Activated T-cell treated with anti-CD3 and anti-CD28 coated beads, Interleukin-2, amount 50 U/mL, for 4 hours (primary cell): ENCODE measurements around the gene SBNO2. TPM values are rescaled to one million over a fixed set of nuclear protein-coding genes. Genes with fewer than 3 reads are reported as not detected.
A peak's percentile ranks its signal among the peaks of the same experiment; 100 is the strongest.

Experiments used
- ATAC-seq, 2 donors: fragments of 200-7000 bp; cut with Tn5 transposase; one replicate each; pipeline ENCODE4 v1.10.0; 2021
- DNase-seq: peaks from one replicate; pipeline ENCODE4 v3.0.0-alpha.2; 2020
- H3K27me3 Mint-ChIP-seq: one replicate; pipeline ENCODE4 v1.8.0; 2021; ENCODE audit warnings: low read depth, mixed read lengths
- H3K36me3 Mint-ChIP-seq: one replicate; pipeline ENCODE4 v1.8.0; 2022; ENCODE audit warnings: mixed read lengths; ENCODE audit not compliant: insufficient read depth
- H3K4me1 Mint-ChIP-seq: one replicate; pipeline ENCODE4 v1.8.0; 2021; ENCODE audit warnings: low read depth, mixed read lengths
- H3K4me3 Mint-ChIP-seq: one replicate; pipeline ENCODE4 v1.8.0; 2021; ENCODE audit warnings: mild to moderate bottlenecking, moderate library complexity, mixed read lengths
- H3K9me3 Mint-ChIP-seq: one replicate; pipeline ENCODE4 v1.8.0; 2021; ENCODE audit warnings: mixed read lengths
- total RNA-seq, 3 donors: library from RNA; stranded (reverse); gene quantifications; one replicate each; pipeline ENCODE4 v1.2.1, GENCODE V29; 2021

Gene SBNO2
- total RNA-seq, 3 donors from 2014 or later = 134 to 140 (median 139) TPM

DNA sequence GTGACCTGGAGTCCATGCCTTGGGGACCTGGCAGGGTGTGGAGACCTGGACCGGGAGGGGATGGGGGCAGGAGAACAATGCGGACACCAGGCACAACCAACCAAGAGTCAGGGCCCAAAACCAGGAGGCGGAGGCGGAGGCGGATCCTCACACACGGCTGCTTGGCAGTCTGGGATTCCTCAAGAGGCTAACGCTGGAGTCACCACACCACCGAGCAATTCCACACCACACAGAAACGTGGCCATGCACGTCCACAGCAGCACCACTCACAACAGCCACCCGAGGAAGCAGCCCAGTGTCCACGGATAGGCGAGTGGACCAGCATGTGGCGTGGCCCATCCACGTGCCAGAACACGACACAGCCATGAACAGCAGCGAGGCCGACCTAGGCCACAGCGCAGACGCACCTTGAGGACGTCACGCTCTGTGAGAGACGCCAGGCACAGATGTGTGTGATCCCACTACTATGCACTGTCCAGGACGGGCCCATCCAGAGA, 17.7 kb downstream of the SBNO2 start:
- H3K4me3 Mint-ChIP-seq = no peak overlapping the region
- no peaks in the 10 kb centered on the region for H3K9me3 Mint-ChIP-seq
- no peaks in the 10 kb centered on the region for H3K4me1 Mint-ChIP-seq
- no peaks in the 10 kb centered on the region for H3K27me3 Mint-ChIP-seq
- DNase-seq = no peak
- ATAC-seq = no peak
- peaks cover 3% of the 10 kb centered on the region for H3K36me3 Mint-ChIP-seq

DNA sequence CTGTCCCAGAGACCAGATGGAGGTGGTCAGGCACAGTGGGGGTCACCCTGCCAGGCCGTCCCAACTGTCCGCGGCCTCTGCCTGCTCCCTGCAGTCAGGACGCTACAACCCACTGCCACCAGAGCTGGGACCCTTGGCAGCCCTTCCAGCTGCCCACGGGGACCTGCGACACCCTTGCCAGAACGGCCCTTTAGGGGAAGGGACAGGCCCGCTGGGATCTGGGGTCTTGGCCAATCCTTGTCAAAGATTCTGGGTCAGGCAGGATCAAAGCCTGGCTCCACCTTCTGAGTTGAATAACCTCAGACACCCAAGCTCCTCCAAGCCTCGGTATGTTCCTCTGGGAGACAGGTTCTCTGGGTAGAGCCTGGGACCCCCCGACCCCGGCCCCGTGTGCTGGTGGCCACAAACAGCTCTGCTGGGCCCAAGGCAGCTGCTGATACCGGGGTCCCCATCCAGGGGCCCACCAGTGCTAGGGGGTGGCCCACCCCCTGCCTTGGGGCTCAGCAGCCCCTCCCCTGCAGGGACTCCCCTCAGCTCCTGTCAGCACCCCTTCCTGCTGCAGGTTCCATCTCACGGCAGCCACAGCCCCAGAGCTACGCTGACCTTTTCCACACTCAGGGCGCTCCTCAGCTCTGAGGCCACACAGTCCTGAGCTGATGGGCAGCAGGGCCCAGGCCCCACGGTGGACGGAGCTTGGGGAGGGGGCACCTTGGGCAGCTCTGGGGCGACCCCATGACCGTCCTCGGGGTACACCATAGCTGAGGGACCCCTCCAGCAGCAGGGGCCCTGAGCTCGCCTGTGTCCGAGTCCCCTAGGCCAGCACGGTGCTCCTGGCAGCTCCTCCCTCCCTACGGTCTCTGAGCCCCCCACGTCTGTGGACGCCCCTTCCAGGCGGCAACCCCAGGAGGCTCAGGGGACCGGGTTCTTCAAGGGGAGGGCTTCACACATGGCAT, 18.4 kb downstream of the SBNO2 start:
- peaks cover 3% of the 10 kb centered on the region for H3K36me3 Mint-ChIP-seq
- no peak for ATAC-seq
- H3K9me3 Mint-ChIP-seq = no peaks in the 10 kb centered on the region
- no peak for DNase-seq
- no peaks in the 10 kb centered on the region for H3K27me3 Mint-ChIP-seq
- no peak overlapping the region for H3K4me3 Mint-ChIP-seq
- no peaks in the 10 kb centered on the region for H3K4me1 Mint-ChIP-seq

DNA sequence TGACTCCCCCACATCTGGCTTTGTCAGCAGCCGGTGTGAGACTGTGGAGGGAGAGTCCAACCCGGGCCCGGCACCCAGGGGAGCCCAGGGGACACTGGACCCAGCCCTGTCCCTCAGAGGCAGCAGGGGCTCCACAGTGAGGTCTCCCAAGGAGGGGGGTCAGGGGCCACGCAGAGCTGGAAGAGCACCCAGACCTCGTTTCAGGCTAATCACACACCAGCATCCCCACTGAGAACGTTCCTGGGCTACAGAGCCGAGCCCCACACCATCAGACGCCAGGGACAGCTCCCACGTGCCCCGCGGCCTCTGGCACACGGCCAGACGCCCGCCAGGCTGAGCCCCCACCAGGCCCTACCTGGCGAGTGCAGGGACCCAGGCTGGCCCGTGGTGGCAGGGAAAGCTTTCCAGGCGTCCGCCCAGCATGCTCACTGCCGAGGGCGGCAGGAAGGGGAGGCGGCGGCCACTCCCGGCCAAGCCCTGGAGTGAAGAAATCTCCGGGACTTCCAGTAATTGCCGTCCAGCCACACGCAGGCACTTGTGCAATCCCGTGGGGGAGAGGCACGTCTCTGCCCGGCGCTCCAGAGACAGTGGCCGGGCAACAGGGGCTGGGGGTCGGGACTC, 19.2 kb downstream of the SBNO2 start:
- no peak for DNase-seq
- peaks cover 3% of the 10 kb centered on the region for H3K36me3 Mint-ChIP-seq
- H3K4me3 Mint-ChIP-seq = no peak overlapping the region
- ATAC-seq = peak in 1 of 2 donors; percentile 25
- H3K4me1 Mint-ChIP-seq = no peaks in the 10 kb centered on the region
- H3K9me3 Mint-ChIP-seq = no peaks in the 10 kb centered on the region
- H3K27me3 Mint-ChIP-seq = no peaks in the 10 kb centered on the region

DNA sequence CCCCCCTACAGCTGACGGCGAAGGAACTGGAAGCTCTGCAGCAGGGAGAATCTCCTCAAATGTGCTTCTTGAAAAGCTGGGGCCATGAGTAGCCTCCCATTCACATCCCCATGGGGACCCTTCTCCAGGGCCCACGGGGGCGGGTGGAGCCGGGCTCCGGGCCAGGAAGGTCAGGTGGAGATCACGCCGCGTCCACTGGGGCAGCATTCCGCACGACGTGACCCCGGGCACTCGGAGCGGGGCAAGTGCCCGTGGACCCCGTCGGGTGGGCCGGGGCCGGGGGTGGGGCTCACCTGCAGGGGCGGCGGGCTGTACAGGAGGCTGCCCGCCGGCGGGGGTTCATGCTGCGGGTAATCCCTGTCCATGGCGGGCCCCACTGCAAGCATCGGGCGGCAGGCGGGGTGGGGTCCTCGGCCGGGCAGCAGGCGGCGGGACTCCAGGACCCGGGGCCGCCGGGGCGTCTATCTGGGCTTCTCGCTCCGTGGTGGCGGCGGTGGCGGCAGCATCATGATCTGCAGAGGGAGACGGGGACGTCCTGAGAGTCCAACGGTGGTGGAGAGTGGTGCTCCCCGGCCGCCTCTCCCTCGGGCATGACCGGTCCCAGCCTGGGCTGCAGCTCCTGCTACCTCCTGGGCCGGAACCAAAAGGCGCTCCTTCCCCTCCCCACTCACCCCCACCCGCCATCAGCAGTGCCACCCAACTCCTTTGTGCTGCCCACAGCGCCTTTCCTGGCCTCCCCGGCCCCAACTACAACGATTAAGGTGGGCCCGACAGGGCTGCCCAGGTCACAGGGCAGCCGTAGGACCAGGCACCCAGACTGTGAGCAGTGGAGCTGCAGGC, 20.0 kb downstream of the SBNO2 start:
- H3K4me1 Mint-ChIP-seq = no peaks in the 10 kb centered on the region
- no peak for ATAC-seq
- H3K4me3 Mint-ChIP-seq = no peak overlapping the region
- peaks cover 3% of the 10 kb centered on the region for H3K36me3 Mint-ChIP-seq
- no peaks in the 10 kb centered on the region for H3K27me3 Mint-ChIP-seq
- no peaks in the 10 kb centered on the region for H3K9me3 Mint-ChIP-seq
- no peak for DNase-seq

DNA sequence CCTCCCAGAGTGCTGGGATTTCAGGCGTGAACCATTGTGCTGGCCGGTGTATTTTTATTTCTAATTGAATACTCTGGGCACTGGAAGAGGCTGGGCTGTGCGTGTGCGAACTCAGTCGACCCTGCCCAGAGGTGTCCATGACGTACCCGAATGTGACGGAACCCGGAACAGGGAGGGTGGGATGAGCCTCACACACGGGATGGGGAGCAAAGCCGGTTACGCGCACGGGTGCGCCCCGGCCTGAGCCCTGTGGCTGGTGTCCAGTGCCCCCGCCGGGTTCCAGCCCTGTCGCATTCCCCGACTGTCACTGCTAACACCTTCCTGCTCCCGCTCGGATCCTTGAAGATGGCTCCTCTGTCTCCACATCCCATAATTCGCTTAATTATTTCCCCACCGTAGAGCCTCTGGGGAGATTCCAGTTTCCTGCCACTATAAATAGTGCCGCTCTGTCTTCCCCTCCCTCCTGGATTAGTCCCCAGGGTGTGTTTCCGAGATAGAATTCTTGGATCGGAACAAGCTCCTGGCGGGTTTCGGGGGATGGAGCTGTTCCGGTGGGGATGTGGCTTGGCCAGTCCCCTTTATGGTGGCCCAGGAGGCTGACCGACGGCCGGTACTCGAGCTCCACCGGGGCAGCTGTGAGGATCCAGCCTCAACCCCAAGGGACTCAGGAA, 22.0 kb downstream of the SBNO2 start:
- no peak overlapping the region for H3K4me3 Mint-ChIP-seq
- ATAC-seq (no peak), DNase-seq (no peak)
- H3K27me3 Mint-ChIP-seq = no peaks in the 10 kb centered on the region
- H3K36me3 Mint-ChIP-seq = peaks cover 3% of the 10 kb centered on the region
- no peaks in the 10 kb centered on the region for H3K4me1 Mint-ChIP-seq
- no peaks in the 10 kb centered on the region for H3K9me3 Mint-ChIP-seq

DNA sequence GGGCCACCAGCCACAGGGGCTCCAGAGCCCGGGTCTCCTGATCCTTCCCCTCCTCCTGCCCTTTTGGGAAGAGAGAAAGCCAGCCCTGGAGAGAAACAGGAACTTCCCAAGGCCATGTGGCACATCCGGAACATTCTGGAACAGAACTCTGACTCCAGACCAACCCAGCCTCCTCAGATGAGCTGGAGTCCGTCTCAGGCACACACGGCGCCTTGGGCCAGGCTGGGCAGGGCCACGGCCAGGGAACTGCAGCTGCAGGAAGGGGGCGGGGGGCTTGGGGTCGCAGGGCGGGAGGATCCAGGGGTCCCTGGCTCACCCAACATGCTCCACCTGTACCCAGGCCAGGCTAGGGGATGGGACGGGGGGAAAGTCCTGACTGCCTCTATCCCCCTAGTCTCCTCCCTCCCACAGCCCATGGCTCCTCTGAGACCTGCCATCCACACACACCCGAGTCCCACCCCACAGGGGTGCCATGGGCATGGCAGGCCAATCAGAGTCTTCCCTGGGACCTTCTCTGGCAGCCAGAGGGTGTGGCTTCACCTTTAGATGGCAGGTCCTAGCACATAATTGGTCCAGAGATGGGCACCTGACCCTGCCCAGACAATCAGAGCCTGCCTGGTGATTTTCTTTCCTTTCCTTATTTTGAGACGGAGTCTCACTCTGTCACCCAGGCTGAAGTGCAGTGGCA, 22.9 kb downstream of the SBNO2 start:
- Mint-ChIP-seq H3K9me3 (no peaks in the 10 kb centered on the region), H3K4me3 (no peak overlapping the region), H3K27me3 (no peaks in the 10 kb centered on the region), H3K4me1 (no peaks in the 10 kb centered on the region), H3K36me3 (peaks cover 3% of the 10 kb centered on the region)
- ATAC-seq = no peak
- no peak for DNase-seq

DNA sequence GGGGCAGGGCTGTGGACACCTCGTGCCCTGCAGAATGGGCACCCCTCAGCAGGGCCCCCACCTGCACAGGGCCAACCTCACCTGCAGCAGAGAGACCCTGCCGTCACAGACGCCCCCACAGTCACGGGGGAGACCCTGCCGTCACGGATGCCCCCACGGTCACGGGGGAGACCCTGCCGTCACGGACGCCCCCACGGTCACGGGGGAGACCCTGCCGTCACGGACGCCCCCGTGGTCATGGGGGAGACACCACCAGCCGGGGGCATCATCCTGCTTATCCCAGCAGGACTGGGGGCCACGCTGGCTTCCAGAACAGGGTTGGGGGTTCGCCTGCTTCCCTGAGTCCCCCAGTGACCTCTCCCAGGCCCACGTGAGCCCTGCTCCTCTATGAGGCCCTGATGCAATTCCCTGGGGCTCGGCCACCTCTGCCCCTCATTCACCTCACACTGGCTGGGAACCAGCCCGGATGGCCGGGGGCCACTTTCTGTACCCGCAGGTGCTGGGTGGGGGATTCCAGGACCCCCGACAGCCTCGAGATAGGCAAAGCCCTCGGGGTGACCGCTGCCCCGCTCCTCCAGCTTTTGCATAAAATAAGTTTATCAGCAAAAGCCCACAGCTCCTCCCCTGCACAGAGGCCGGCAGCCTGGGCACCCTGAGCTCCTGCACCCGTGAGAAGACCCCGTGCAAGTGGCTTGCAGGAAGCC, 23.6 kb downstream of the SBNO2 start:
- H3K4me1 Mint-ChIP-seq = no peaks in the 10 kb centered on the region
- no peak overlapping the region for H3K4me3 Mint-ChIP-seq
- H3K27me3 Mint-ChIP-seq = no peaks in the 10 kb centered on the region
- H3K9me3 Mint-ChIP-seq = no peaks in the 10 kb centered on the region
- peaks cover 5% of the 10 kb centered on the region for H3K36me3 Mint-ChIP-seq
- ATAC-seq (no peak), DNase-seq (no peak)

DNA sequence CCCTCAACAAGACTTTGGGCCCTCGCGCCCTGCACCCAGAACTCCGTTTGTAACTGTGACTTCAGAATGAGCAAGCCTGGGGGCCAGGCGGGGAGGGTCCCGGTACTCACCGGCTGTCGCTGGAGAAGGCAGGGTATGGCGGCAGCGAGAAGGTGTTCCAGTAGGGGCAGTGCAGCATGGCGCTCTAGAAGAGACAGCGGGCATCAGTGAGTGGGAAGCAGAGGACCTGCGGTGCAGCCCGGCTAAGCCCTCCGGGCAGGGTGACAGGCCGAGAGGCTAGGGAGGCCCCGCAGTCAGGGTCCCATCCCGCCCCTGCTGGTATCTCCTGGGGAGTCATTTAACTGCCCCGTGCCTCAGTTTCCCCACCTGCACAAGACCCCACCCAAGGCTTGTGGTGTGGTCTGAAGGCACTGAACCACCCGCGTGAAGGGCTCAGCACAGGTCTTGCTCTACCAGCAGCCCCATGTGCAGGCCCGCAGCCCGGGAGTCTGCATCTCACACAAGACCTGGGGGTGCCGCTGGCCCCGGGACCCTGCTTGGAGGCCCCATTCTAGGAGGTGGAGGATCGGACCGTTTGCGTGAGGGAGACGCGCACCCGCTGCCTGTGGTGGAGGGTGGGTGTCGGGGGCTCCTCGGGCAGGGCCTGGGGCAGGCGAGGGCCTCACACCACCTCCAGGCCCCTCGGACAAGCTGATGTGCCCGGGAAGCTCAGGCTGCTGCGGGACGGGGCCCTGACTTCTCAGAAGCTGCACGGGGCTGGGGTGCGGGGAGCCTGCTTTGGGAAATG, 24.6 kb downstream of the SBNO2 start:
- Mint-ChIP-seq H3K4me1 (no peaks in the 10 kb centered on the region), H3K9me3 (no peaks in the 10 kb centered on the region), H3K4me3 (no peak overlapping the region), H3K27me3 (no peaks in the 10 kb centered on the region), H3K36me3 (peaks cover 10% of the 10 kb centered on the region)
- ATAC-seq (no peak), DNase-seq (no peak)

DNA sequence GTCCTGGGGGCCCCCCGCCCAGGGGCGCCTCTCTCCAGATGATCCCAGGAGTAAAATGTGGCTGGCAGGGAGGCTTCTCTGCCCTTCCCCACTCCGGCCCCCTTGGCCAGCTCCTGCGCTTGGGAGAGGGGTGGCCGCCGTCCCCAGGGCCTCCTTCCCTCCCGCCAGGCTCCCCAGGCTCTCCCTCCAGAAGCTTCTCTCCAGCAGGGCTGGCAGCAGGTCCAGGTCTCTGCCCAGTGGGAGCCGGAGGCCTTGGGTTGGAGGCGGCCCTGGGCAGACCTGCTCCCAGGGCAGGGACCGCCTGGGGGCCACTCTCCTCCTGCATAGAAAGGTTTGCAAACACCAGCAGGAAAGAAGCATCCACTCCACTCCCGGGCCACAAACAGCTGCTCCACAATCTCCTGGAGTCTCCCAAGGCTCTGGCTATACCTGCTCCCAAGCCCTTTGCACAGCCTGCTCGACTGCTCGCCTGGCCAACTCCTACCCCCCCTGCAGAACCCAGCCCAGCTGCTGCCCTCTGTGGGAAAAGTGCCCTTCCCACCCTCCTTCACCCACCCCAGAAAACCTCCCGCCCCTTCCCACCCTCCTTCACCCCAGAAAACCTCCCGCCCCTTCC, 26.0 kb downstream of the SBNO2 start:
- H3K4me3 Mint-ChIP-seq = no peak overlapping the region
- ATAC-seq (no peak), DNase-seq (no peak)
- no peaks in the 10 kb centered on the region for H3K9me3 Mint-ChIP-seq
- no peaks in the 10 kb centered on the region for H3K27me3 Mint-ChIP-seq
- no peaks in the 10 kb centered on the region for H3K4me1 Mint-ChIP-seq
- peaks cover 13% of the 10 kb centered on the region for H3K36me3 Mint-ChIP-seq

DNA sequence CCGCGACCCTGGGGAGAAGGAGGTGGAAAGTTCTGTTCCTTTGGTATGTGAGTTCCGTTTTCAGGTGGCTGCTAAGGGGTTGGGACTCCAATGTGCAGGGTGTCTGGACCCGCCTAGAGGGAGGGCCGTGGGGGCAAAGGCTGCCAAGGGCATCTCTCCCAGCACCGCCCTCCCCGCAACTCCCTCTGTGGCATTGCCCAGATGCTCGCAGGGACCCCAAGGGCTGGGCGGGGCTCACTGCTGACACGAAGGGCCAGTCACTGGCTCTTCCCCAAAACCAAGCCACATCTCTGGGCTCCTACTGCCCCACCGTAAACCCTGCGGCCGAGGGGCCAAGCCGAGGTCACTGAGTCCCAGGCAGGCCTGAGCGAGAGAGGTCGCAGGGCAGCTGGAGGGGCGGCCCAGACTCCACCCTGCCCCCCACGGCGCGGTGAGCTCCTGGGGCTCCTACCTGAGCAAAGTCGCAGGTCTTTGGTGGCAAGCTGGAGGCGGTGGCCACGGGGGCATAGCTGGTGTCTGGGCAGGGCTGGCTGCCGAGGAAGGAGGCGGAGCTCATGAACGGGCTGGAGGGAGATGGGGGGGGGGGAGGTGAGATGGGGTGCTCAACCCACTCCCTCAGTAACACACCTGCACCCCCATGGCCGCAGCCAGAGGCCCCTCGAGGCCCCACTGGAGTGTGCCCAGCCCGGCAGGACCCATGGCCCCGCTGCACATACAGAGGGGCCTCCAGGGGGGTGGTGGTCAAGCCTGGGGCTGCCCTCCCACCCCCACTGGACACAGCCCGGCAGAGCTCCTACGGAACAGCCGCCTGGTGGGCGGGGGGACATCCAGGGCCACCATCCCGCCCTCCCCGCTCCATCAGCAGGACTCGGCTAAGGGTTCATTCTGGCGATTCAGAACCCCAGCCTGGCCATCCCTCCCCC, 26.9 kb downstream of the SBNO2 start:
- Mint-ChIP-seq H3K36me3 (peaks cover 14% of the 10 kb centered on the region), H3K4me3 (no peak overlapping the region), H3K4me1 (no peaks in the 10 kb centered on the region), H3K27me3 (no peaks in the 10 kb centered on the region), H3K9me3 (peaks cover 1% of the 10 kb centered on the region)
- DNase-seq (no peak), ATAC-seq (no peak)

DNA sequence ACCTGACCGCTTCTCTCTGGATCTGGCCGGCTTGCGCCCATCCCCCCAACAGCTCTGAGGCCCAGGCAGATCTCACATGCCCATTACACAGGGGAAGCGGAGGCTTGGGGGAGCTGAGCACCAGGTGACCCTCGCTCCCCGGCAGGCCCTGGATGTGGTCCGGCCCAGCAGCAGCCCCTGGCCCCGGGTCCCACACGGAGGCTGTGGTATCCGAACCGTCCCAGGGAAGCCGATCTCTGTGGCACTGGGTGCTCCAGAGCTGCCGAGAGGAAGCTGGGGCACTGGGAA, 27.7 kb downstream of the SBNO2 start:
- ATAC-seq = no peak
- Mint-ChIP-seq H3K9me3 (peaks cover 5% of the 10 kb centered on the region), H3K4me3 (no peak overlapping the region), H3K27me3 (no peaks in the 10 kb centered on the region), H3K4me1 (no peaks in the 10 kb centered on the region), H3K36me3 (peaks cover 17% of the 10 kb centered on the region)
- DNase-seq = no peak
